Uterus (tissue), 2 donors: Measurements from ENCODE around the gene RNF208.

ENCODE experiments used
- POLR2A ChIP-seq, 2 donors: fragments of 450-650 bp; IDR thresholded peaks; one replicate each; pipeline ENCODE4 v1.6.1; 2016; ENCODE audit warnings: antibody characterized with exemption in 2 of 2, mild to moderate bottlenecking in 1 of 2, moderate library complexity in 1 of 2
- TF ChIP-seq, protein P1 (sequence below), 4 experiments: fragments of 200-600 bp in 2 of 4; fragments of 450-650 bp in 2 of 4; sonication (generic) in 2 of 4; IDR thresholded peaks; one replicate each; pipeline ENCODE4 v1.5.1; 2016 to 2019; ENCODE audit warnings: antibody characterized with exemption in 4 of 4, mild to moderate bottlenecking in 2 of 4, moderate library complexity in 1 of 4

DNA sequence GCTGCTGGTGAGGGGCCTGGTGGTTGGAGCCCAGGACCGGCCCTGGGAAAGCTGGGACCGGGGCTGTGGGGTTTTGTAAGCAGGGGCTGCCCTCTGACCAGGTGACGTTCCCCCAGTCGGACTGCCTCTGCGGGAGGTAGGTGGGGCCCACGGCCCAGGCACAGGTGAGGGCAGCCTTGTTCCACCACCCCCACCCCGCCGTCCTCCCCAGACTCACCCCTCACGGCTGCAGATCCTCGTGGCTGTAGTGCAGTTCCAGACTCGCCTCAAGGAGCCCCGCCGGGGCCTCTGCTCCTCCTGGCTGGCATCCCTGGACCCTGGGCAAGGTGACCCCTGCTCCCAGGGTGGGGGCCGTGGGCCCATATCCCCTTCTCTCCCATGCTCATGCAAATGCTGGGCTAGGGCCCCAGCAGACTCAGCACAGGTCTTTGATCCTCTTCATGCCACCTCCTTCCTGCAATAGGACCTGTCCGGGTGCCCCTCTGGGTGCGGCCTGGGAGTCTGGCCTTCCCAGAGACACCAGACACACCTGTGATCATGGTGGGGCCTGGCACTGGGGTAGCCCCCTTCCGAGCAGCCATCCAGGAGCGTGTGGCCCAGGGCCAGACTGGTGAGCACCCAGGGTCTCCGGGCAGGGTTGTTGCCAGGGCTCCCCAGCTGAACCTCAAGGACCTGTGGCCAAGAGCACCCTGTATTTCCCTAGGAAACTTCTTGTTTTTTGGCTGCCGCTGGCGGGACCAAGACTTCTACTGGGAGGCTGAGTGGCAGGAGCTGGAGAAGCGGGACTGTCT, 6.6 kb downstream of the RNF208 start:
- TF ChIP-seq, protein P1, sequence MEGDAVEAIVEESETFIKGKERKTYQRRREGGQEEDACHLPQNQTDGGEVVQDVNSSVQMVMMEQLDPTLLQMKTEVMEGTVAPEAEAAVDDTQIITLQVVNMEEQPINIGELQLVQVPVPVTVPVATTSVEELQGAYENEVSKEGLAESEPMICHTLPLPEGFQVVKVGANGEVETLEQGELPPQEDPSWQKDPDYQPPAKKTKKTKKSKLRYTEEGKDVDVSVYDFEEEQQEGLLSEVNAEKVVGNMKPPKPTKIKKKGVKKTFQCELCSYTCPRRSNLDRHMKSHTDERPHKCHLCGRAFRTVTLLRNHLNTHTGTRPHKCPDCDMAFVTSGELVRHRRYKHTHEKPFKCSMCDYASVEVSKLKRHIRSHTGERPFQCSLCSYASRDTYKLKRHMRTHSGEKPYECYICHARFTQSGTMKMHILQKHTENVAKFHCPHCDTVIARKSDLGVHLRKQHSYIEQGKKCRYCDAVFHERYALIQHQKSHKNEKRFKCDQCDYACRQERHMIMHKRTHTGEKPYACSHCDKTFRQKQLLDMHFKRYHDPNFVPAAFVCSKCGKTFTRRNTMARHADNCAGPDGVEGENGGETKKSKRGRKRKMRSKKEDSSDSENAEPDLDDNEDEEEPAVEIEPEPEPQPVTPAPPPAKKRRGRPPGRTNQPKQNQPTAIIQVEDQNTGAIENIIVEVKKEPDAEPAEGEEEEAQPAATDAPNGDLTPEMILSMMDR (IDR thresholded peaks at IDR 0.05), result no peak
- no peak for TF ChIP-seq POLR2A (IDR thresholded peaks at IDR 0.05)
